Head of caudate nucleus (tissue), 42 donors: ENCODE measurements around the gene PHF12.

Experiments
- DNase-seq, 42 donors: peaks; one replicate each; pipeline versions ENCODE4 v3.0.0 to v3.0.0-alpha.2; 2020 to 2021; ENCODE audit warnings: mixed read lengths in 7 of 42
- intact Hi-C: fragments of 100-400 bp; cut with DNase I; formaldehyde crosslinking; loops from one replicate; pipeline ENCODE4 v1.15.0; 2022

The PHF12 gene

DNA sequence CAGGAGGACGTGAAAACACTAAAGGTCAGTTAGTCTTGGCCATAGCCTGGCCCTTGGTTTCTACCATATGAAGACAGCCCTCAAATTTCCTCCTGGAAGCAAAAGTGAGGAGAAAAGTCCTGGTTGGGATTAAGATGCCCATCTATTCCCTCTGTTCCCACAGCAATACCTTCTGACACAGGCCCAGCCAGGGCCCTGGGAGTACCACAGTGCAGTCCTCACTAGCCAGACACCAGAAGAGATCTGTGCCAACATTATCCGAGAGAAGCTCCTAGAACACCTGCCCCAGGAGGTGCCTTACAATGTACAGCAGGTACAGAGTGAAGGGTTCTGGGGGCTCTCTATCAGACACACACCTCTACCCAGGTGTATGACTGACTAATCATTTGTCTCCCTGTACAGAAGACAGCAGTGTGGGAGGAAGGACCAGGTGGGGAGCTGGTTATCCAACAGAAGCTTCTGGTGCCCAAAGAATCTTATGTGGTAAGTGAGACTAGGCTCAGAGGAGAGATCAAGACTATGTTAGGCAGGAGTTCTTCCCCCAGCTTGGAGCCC, 92.4 kb downstream of the PHF12 start:
- DNase-seq: no peak
- intact Hi-C loops: loop anchor here (10.0 kb wide), 1 partner anchor 94 kb away; no protein-coding TSS in a partner anchor

DNA sequence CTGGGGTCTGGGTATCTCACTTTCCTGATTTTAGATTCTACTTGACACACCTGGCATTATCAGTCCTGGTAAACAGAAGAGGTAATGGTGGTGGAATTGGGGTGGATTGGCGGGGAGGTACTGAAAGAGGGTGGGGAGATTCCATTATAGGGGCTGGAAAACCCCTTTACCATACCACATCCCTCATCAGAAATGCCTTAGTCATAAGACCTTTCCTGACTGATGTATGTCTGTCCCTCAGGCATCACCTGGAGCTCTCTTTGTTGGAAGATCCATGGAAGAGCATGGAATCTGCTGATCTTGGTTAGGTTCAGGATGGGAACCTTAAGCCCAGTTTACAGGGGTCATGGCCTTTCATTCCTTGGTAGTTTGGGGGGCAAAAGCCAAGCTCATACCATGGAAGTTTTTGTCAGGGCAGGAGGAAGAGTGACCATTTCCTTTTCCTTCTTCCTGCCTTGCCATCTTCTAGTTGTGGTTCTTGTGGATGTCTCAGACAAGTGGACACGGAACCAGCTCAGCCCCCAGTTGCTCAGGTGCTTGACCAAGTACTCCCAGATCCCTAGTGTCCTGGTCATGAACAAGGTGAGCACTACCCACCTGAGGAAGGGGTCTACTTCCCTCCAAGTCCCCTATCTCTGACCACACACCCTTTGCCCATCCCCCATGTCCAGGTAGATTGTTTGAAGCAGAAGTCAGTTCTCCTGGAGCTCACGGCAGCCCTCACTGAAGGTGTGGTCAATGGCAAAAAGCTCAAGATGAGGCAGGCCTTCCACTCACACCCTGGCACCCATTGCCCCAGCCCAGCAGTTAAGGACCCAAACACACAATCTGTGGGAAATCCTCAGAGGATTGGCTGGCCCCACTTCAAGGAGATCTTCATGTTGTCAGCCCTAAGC, 93.2 kb downstream of the PHF12 start:
- intact Hi-C loops: loop anchor here (10.0 kb wide), 1 partner anchor 93 kb away; no protein-coding TSS in a partner anchor
- no peak for DNase-seq

DNA sequence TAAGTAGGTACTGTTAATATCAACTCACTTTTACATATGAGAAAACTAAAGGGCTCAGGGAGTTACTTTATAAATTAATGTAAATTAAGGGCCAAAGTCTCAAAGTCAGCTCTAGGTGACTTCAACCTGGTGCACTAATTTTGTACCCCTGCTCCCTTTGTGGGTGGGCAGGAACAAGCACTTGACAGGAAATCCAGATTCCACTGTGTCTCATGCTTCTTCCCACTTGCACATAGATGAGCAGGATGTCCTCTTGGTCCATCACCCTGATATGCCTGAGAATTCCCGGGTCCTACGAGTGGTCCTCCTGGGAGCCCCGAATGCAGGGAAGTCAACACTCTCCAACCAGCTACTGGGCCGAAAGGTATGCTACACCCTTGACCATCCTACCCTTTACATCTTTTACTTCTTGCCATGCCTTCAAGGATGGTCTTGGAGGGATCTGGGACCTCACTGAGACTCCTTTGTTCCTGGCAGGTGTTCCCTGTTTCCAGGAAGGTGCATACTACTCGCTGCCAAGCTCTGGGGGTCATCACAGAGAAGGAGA, 95.2 kb downstream of the PHF12 start:
- DNase-seq: no peak
- intact Hi-C loops: loop anchor here (10.0 kb wide), 1 partner anchor 91 kb away; no protein-coding TSS in a partner anchor

DNA sequence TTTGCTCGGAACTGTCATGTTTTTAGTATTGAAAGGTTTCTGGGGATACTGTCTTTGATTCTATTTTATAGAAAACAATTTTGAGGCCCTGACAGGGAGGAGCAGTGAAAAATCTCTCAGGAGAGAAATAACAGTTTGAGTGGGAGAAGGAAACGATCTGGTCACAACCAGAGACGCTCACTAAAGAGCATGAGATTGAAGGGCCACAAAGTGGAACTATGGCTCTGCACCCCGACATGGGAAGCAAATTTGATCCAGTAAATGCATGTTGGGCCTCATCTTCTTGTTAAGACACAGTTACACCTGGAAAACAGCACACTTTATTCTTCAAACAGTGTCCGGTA, 96.0 kb downstream of the PHF12 start:
- intact Hi-C loops: loop anchor here (10.0 kb wide), 1 partner anchor 91 kb away; no protein-coding TSS in a partner anchor
- no peak for DNase-seq
